GM23248 (cell line): ENCODE data around the gene TMEM203. TPM values are rescaled to one million over a fixed set of nuclear protein-coding genes. Genes with fewer than 3 reads are reported as not detected.

Experiments
- DNase-seq: peaks from one replicate; pipeline ENCODE4 v3.0.0-alpha.2; 2015
- H2AFZ ChIP-seq: fragments of 200-600 bp; sonication (generic); 2 replicates; pipeline ENCODE4 v1.6.1; 2016; ENCODE audit warnings: antibody characterized with exemption
- H3F3A ChIP-seq: fragments of 200-600 bp; sonication (generic); 2 replicates; pipeline ENCODE4 v1.6.1; 2016; ENCODE audit warnings: mild to moderate bottlenecking, antibody characterized with exemption, mixed run types; ENCODE audit not compliant: insufficient read depth
- H3K27ac ChIP-seq: fragments of 200-600 bp; sonication (generic); 2 replicates; pipeline ENCODE4 v1.5.1; 2016; ENCODE audit warnings: mild to moderate bottlenecking
- H3K27me3 ChIP-seq: fragments of 200-600 bp; sonication (generic); replicated peaks from 2 replicates; pipeline ENCODE4 v1.6.1; 2016; ENCODE audit warnings: mild to moderate bottlenecking; ENCODE audit not compliant: insufficient read depth
- H3K36me3 ChIP-seq: fragments of 200-600 bp; sonication (generic); 2 replicates; pipeline ENCODE4 v1.6.1; 2016; ENCODE audit warnings: low read depth, mild to moderate bottlenecking
- H3K4me1 ChIP-seq: fragments of 200-600 bp; sonication (generic); 2 replicates; pipeline ENCODE4 v1.6.1; 2016; ENCODE audit warnings: mild to moderate bottlenecking; ENCODE audit not compliant: insufficient read depth
- H3K4me2 ChIP-seq: fragments of 200-600 bp; sonication (generic); one replicate; pipeline ENCODE4 v1.6.1; 2016; ENCODE audit warnings: mild to moderate bottlenecking; ENCODE audit not compliant: unreplicated experiment
- H3K4me3 ChIP-seq: fragments of 200-600 bp; sonication (generic); 2 replicates; pipeline ENCODE4 v1.5.1; 2016; ENCODE audit warnings: mild to moderate bottlenecking
- H3K79me2 ChIP-seq: fragments of 200-600 bp; sonication (generic); 2 replicates; pipeline ENCODE4 v1.6.1; 2016; ENCODE audit warnings: mild to moderate bottlenecking; ENCODE audit not compliant: insufficient read depth
- H3K9ac ChIP-seq: fragments of 200-600 bp; sonication (generic); 2 replicates; pipeline ENCODE4 v1.6.1; 2016; ENCODE audit warnings: mild to moderate bottlenecking
- H3K9me2 ChIP-seq: fragments of 200-600 bp; sonication (generic); 2 replicates; pipeline ENCODE4 v1.6.1; 2016; ENCODE audit warnings: mixed run types, mild to moderate bottlenecking, moderate library complexity; ENCODE audit not compliant: insufficient read depth
- H3K9me3 ChIP-seq: fragments of 200-600 bp; sonication (generic); one replicate; pipeline ENCODE4 v1.6.1; 2017; ENCODE audit warnings: low read depth
- H4K20me1 ChIP-seq: fragments of 200-600 bp; sonication (generic); 2 replicates; pipeline ENCODE4 v1.6.0; 2016; ENCODE audit not compliant: insufficient read depth
- EZH2 ChIP-seq: fragments of 200-600 bp; sonication (generic); IDR thresholded peaks from 2 replicates; pipeline ENCODE4 v1.6.1; 2018; ENCODE audit warnings: antibody characterized with exemption, mild to moderate bottlenecking; ENCODE audit not compliant: insufficient read depth, poor library complexity, severe bottlenecking
- EZH2phosphoT487 ChIP-seq: fragments of 200-600 bp; sonication (generic); IDR thresholded peaks from 2 replicates; pipeline ENCODE4 v1.6.1; 2018; ENCODE audit warnings: antibody characterized with exemption, moderate library complexity, mild to moderate bottlenecking, low read depth; ENCODE audit not compliant: insufficient read depth
- WGBS, 2 experiments: methylation state at CpG; one replicate each; pipeline ENCODE4 v1.1.6; 2015 to 2017; ENCODE audit warnings: low lambda C conversion rate in 2 of 2, low coverage in 1 of 2; ENCODE audit errors: missing lambda C conversion rate in 2 of 2; 5-methylcytosine and 5-hydroxymethylcytosine counted together
- in situ Hi-C: fragments of 300-500 bp; cut with MboI; formaldehyde crosslinking; loops from 2 replicates; pipeline ENCODE4 v1.15.0; 2020
- polyA plus RNA-seq: library from polyadenylated mRNA; unstranded; fragments of >200 nt; fragmentation: Nextera tagmentation; extraction: Ambion mirVana; gene quantifications from 2 replicates; pipeline ENCODE4 v1.2.1, GENCODE V29; 2016
- total RNA-seq: library from RNA; depleted of rRNA; stranded (reverse); fragments of >200 nt; shearing (Covaris generic); gene quantifications from 2 replicates; pipeline ENCODE4 v1.2.3, GENCODE V29; 2014

Gene TMEM203
- total and polyA plus RNA-seq, 2 experiments from 2014 or later: 46.9 to 52.9 TPM

DNA sequence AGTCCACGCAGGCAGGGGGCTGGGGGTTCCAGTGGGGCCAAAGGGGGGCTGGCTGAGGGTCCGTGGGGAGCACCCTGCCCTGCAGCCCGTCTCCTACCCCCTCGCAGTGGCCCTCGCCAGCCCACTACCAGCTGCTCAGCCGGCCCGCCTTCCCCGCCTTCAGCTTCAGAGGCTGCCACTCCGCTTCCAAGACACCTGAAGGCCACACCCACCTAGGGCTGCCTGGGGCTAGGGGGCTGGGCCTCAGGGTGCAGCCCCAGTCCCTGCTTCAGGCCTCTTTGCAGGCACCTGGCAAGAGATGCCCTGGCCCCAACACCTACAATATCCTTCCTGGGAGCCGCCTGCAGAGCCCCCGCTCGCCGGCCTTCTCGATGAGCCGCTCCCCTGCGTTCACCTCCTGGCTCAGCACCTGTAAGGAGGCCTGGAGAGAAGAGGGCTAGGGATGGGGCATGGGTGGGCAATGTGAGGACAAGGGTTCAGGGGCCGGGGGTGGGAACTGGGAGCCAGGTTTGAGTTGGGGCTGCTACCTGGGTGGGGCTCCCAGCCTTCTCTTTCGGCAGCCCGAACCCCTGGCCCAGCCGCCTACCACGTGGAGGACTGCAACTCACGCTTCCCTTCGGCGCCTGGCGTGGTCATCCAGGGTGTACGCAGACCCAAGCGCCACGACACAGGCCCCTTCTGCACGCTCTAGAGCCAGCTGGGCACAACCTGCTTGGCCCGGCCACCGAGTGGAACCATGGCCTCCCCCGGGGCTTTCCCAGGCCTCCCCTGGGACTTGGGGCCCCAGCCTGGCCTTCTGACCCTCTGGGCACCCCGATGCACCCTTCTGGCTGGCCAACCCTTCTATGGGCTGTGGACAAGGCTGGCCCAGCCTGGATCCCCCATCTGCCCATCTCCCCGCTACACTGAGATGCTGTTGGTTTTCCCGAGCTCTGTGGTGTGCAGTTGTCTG is 47.4 kb upstream of the TMEM203 start:
- no peak overlapping the region for H3K4me2 ChIP-seq
- H3K4me3 ChIP-seq: no peak overlapping the region
- H3K79me2 ChIP-seq: peaks cover 26% of the 10 kb centered on the region
- H3K9ac ChIP-seq: no peak overlapping the region
- H3K9me2 ChIP-seq: no peaks in the 10 kb centered on the region
- H3K27me3 ChIP-seq: no peaks in the 10 kb centered on the region
- WGBS, 2 experiments: 89 to 93% methylated on average over 24 to 34 of the region's 35 CpGs
- H4K20me1 ChIP-seq: no peaks in the 10 kb centered on the region
- no peaks in the 10 kb centered on the region for H3K36me3 ChIP-seq
- H2AFZ ChIP-seq: no peak overlapping the region
- no peak for TF ChIP-seq EZH2
- TF ChIP-seq EZH2phosphoT487: no peak
- H3K4me1 ChIP-seq: 0 out of 2 replicates have a peak, but pooled peaks cover 3% of the 10 kb centered on the region
- in situ Hi-C loops: no loop called here
- H3K9me3 ChIP-seq: no peaks in the 10 kb centered on the region
- no peak for DNase-seq
- no peak overlapping the region for H3K27ac ChIP-seq
- no peaks in the 10 kb centered on the region for H3F3A ChIP-seq

GRCh38 chr9:137251490-137252268 is 46.2 kb upstream of the TMEM203 start:
- 67 to 78% methylated on average over 10 to 22 of the region's 22 CpGs for WGBS, 2 experiments
- H3K9ac ChIP-seq: no peak overlapping the region
- no peak overlapping the region for H2AFZ ChIP-seq
- H3K4me1 ChIP-seq: 0 out of 2 replicates have a peak, but pooled peaks cover 3% of the 10 kb centered on the region
- H3K27me3 ChIP-seq: no peaks in the 10 kb centered on the region
- peaks cover 14% of the 10 kb centered on the region for H3K79me2 ChIP-seq
- TF ChIP-seq EZH2: no peak
- TF ChIP-seq EZH2phosphoT487: no peak
- no peaks in the 10 kb centered on the region for H3K36me3 ChIP-seq
- no peaks in the 10 kb centered on the region for H3F3A ChIP-seq
- H3K9me3 ChIP-seq: no peaks in the 10 kb centered on the region
- H3K4me2 ChIP-seq: no peak overlapping the region
- no peaks in the 10 kb centered on the region for H4K20me1 ChIP-seq
- no peak for DNase-seq
- no peak overlapping the region for H3K27ac ChIP-seq
- no peaks in the 10 kb centered on the region for H3K9me2 ChIP-seq
- no peak overlapping the region for H3K4me3 ChIP-seq
- in situ Hi-C loops: no loop called here

DNA sequence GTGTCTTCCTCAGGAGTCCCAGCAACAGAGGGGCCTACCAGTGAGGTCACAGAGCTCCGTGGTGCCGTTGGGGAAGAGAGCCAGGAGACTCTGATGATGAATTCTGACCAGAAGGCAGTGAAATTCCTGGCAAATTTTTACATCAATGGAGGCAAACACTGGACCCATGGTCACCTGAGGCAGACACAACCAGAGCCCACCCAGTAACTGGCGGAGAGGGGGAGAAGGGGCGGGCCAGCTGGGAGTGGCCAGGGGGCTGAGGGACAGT is 45.7 kb upstream of the TMEM203 start, which contains the start of gene STPG3:
STPG3 (plus strand) TSS at position 93 of the 268 bp plus-strand sequence; CDS start at position 94, 1 bp downstream.
- H3F3A ChIP-seq: no peaks in the 10 kb centered on the region
- H3K27me3 ChIP-seq: no peaks in the 10 kb centered on the region
- H4K20me1 ChIP-seq: no peaks in the 10 kb centered on the region
- H3K9me2 ChIP-seq: no peaks in the 10 kb centered on the region
- no peak within 1 kb of the TSS for H3K9ac ChIP-seq
- no peak within 1 kb of the TSS for H2AFZ ChIP-seq
- in situ Hi-C loops: no loop called here
- no peak within 1 kb of the TSS for H3K27ac ChIP-seq
- H3K9me3 ChIP-seq: no peaks in the 10 kb centered on the region
- no peak within 1 kb of the TSS for H3K4me3 ChIP-seq
- peak; percentile 59 for DNase-seq
- H3K36me3 ChIP-seq: no peaks in the 10 kb centered on the region
- 0 out of 2 replicates have a peak, but pooled peaks cover 3% of the 10 kb centered on the region for H3K4me1 ChIP-seq
- no peak within 1 kb of the TSS for H3K4me2 ChIP-seq
- TF ChIP-seq EZH2: no peak
- TF ChIP-seq EZH2phosphoT487: no peak
- WGBS, 2 experiments: 23 to 36% methylated on average over 3 to 4 of the region's 4 CpGs
- peaks cover 8% of the 10 kb centered on the region for H3K79me2 ChIP-seq

DNA sequence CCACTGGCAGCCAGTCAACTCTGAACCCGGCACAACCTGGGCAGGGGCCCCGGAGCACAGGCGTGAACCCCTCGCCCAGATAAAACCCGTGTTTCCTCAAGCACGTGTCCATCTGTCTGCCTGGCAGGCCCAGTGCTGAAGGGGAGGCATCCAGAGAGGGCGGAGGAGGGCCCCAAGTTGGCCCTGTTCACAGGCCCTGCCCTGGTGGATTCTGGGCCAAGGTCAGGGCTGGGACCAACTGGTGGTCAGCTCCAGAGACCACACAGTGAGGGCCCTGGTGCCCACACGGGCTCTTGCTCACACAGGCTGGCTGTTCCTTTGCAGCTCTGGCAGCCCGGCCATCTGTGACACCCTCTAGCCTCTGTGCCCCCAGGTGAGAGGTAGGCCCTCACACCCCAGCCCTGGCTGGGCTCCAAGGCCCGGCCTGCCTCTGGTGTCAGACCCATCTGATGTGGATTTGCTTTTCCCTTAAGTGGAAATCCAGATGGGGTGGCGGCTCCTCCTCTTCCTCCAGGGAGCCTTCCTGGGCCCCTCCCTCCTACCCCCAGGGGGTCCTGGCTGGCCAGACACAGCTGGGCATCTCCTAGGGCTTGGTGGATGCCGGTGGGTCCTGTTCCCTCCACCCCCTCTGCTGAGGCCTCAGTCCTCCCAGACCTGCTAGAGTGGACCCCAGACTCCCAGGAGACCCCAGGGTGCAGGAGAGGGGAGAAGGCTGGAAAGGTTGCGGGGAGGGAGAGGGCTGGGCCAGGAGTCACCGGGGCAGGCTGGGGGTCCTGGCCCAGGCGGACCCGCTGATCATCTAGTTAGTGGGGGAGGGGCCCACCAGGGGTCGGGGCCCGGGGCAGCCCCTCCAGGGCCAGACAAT is 45.1 kb upstream of the TMEM203 start:
- in situ Hi-C loops: no loop called here
- Histone ChIP-seq H3K4me3 (no peak overlapping the region), H3K79me2 (peaks cover 3% of the 10 kb centered on the region)

More for the DNA sequence above, 45.1 kb upstream of the TMEM203 start:
- TF ChIP-seq EZH2phosphoT487 (no peak), EZH2 (no peak)
- H3K4me1 ChIP-seq: 0 out of 2 replicates have a peak, but pooled peaks cover 3% of the 10 kb centered on the region
- H3K27ac ChIP-seq: no peak overlapping the region
- no peaks in the 10 kb centered on the region for H3K27me3 ChIP-seq
- H3K4me2 ChIP-seq: no peak overlapping the region
- no peaks in the 10 kb centered on the region for H3K36me3 ChIP-seq
- H3K9ac ChIP-seq: no peak overlapping the region
- no peaks in the 10 kb centered on the region for H3K9me2 ChIP-seq
- H3K9me3 ChIP-seq: no peaks in the 10 kb centered on the region
- no peak for DNase-seq
- H3F3A ChIP-seq: no peaks in the 10 kb centered on the region
- 41 to 44% methylated on average over 12 to 18 of the region's 18 CpGs for WGBS, 2 experiments
- H4K20me1 ChIP-seq: no peaks in the 10 kb centered on the region
- H2AFZ ChIP-seq: no peak overlapping the region
